Activated CD4-positive, alpha-beta T cell treated with anti-CD3 and anti-CD28 coated beads, Interleukin-2, amount 50 U/mL, for 1 hour (primary cell): ENCODE measurements around the gene BORCS8.
"Not testable (repeated sequence)": the region's sequence is repeated elsewhere in the genome, so short reads cannot be mapped to it uniquely, and the experiment has no call there.

Source experiments
- DNase-seq: peaks from one replicate; pipeline ENCODE4 v3.0.0-alpha.2; 2020

BORCS8 gene

GRCh38 chr19:19179548-19180441, 12.2 kb downstream of the BORCS8 start:
- DNase-seq: no peak

DNA sequence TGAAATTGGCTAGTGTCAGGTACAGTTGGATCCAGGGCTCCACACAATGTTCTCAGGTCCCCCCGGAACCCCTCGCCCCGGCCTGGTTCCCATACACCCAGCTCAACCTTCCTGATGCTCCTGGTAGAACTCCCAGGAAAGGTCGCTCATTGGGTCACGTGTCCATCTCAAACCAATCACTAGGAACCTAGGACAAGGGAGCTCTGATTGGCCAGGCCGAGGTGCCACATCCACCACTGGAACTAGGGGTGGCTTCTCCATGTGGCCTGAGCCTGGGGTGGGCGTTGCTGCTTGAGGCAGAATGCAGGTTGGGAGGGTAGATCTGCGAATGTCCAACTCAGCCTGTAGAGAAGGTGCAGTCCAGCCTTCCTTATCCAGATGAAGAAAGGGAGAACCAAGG, 15.0 kb downstream of the BORCS8 start:
- DNase-seq: no peak

DNA sequence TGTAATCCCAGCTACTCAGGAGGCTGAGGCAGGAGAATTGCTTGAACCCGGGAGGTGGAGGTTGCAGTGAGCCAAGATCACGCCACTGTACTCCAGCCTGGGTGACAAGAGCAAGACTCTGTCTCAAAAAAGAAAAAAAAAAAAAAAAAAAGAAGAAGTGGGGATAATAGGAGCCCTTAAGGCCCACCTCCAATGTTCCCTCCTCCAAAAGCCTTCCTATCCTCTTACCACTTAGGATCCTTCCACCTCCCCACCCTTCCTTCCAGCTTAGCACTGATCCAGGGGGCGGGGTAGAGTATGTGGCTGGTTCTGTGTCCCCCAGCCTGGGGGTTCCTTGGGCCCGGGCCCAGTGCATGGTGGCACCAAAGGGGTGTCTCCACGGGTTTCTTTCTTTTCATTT, 18.7 kb downstream of the BORCS8 start:
- DNase-seq: not testable (repeated sequence)

DNA sequence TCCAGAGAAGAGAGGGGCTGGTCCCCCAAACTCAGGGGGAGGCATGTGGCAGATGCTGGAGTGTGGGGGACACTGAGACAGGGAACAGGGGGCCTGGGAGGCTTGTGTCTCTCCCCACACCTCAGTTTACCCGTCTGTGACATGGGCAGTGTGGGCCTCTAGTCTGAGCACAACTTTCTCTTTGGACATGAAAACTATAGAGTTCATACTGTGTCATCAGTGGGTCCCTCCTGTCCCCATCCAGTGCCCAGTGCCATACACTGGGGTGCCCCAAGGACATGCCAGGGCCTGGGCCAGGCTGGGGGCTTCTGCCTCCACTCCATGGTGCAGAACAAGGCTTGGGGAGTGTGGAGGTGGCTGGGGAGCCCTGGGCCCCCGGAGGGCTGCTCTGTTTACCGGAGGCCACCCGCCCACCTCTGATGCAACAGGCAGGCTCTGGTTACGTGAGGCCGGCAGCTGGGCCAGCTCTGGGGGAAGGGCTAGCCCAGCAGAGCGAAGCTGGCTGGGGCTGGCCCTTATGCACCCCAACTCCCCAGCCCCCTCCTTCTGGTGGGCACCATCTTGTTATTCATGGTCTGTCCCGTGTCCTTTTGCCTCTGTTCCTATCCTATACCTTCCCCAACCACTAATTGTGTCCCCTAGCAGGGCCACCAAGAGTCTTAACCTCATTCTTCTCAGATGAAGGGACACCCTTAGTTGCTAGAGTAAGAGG, 20.0 kb downstream of the BORCS8 start:
- DNase-seq: no peak

- no peak for DNase-seq
Measured at GRCh38 chr19:19170873-19171672, 20.9 kb downstream of the BORCS8 start.

- DNase-seq: peak; percentile 75
Measured at GRCh38 chr19:19170053-19170872, 21.7 kb downstream of the BORCS8 start, which contains the start of gene MEF2B. Gene MEF2B (minus strand): TSS chr19:19170263. CDS start chr19:19150735, 19,528 bp downstream.

GRCh38 chr19:19169236-19170052, 22.5 kb downstream of the BORCS8 start:
- no peak for DNase-seq

- DNase-seq: no peak
Measured at GRCh38 chr19:19167612-19168011, 24.3 kb downstream of the BORCS8 start.

DNA sequence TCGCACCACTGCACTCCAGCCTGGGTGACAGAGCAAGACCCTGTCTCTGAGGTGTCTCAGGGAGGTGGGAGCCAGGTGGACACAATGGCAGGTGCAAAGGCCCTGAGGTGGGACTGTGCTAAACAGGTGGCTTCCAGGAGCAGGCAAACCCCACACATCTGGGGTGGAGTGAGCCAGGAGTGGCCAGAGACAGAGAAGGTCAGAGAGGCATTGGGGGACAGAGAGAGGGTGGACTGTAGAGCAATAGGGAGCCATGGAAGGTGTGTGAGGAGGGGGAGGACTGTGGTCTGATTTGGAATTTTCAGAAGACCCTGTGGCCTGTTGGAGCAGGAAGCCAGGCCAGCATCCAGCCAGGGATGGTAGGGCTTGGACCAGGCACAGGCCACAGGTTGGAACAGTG, 26.6 kb downstream of the BORCS8 start:
- DNase-seq: no peak

DNA sequence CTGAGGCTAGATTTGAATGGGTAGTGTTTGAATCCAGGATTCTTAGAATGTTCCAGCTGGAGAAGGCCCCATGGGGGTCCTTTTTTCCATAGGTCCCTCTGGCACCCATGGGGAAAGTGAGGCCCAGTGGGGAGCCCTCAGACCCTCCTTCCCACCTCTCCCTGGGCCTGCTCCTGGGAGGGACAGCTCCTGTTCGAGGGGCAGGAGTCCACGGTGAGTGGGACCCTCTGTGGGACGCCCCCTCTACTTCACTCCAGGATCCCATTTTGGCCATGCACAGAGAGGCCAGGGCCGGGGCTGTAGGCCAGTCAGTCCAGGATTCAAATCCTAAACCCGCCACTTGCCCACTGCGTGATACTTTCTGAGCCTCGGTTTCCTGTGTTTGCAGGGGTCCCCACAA, 29.5 kb downstream of the BORCS8 start:
- DNase-seq: no peak

- no peak for DNase-seq
Measured at GRCh38 chr19:19160461-19161035, 31.4 kb downstream of the BORCS8 start.

DNA sequence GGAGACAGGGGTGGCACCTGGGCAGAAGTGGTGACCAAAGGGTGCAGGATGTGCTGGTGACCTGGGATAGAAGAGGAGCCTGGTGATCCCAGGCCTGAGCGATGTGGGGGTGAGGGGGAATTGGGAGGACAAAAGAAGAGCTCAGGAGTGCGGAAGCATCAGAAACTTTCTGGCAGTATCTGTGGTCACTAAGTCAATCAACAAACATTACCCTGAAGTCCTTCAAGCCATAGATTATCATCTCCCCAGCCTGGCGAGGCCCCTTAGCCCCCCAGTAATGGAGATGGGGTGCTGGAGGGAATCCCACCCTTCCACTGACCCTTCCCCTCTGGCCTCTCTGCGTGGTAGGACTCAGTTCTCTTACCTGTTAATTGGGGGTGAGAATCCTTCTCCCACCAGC, 32.4 kb downstream of the BORCS8 start:
- DNase-seq: no peak

DNA sequence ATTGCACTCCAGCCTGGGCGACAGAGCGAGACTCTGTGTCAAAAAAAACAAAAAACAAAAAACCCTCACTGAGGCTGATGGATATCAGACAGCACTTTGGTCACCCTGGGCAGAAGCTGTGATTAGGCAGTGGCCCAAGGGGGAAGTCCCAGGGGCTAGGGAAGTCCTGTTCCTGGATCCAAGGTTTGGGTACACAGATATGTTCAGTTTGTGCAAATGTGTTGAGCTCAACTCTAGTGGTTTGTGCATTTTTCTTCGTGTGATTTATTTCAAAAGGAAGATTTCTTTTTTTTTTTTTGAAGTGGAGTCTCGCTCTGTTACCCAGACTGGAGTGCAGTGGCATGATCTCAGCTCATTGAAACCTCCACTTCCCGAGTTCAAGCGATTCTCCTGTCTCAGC, 34.1 kb downstream of the BORCS8 start:
- DNase-seq: no peak

GRCh38 chr19:19155495-19156219, 36.3 kb downstream of the BORCS8 start:
- DNase-seq: no peak

- no peak for DNase-seq
Measured at GRCh38 chr19:19154768-19155494, 37.0 kb downstream of the BORCS8 start.

DNA sequence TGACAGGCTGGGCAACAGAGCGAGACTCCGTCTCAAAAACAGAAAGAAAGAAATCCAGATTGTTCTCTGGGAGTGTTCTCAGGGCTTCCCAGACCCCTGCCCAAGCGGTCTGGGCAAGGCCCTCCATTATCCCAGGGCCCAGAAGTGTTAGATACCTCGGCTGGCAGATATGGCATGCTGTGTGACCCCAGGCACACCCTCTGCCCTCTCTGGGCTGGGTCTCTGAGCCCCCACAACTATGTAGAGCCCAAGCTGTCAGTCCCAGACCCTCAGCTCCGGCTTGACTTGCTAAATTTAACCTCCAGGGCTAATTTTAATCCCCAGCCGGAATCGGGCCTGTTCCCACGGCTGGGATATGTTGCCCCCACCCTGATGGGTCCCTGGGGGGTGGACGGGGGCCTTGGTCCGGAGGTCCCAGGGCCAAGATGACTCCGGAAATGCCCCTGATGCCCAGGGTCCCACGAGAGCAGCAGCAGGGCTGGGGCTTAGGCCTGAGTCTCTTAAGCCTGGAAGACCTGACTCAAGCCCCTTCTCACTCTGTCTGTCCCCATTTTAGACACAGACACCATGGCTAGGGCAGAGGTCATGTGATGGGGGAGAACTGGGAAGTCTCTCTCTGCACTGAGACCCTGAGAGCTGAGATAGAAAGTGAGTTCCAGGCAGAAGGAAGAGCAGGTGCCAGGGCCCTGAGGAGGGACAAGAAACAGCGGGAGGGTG, 39.1 kb downstream of the BORCS8 start:
- DNase-seq: no peak

GRCh38 chr19:19151418-19151817, 40.5 kb downstream of the BORCS8 start:
- DNase-seq: no peak

DNA sequence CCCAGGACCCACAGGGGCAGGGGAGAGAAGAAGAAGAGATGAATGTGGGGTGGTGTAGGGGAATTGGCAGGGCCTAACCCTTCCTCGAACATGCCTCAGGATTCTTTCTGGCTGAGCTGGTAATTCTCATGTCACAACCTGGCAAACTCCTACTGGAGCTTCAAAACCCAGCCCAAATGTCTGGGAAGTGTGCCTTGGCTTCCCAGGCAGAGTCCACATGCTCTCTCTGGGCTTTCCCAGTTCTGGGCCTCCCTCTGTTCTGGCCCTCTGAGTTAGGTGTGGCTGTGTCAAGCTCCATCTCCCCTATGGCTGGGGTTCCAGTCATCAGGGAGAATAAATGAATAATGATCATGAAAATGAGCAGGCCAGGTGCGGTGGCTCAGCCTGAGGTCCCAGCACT, 42.5 kb downstream of the BORCS8 start:
- DNase-seq: no peak

DNA sequence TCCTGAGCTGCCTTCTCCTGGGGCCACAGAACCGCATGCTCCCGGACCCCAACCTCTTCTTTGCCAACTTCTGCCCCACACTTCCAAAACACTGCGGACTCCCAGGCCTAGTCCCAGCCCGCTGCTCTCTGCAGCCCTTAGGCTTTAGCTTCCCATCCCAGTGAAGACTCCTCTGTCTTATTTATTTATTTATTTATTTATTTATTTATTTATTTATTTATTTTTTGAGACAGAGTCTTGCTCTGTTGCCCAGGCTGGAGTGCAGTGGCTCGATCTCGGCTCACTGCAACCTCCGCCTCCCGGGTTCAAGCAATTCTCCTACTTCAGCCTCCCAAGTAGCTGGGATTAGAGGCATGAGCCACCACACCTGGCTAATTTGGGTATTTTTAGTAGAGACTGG, 43.4 kb downstream of the BORCS8 start:
- not testable (repeated sequence) for DNase-seq
